H9 (cell line): ENCODE measurements around the gene CADPS. TPM values are rescaled to one million over a fixed set of nuclear protein-coding genes. Genes with fewer than 3 reads are reported as not detected.

ENCODE experiments used
- DNase-seq: peaks from one replicate; pipeline ENCODE4 v3.0.0-alpha.2; 2017
- H2AFZ ChIP-seq: one replicate; pipeline ENCODE4 v1.6.1; 2013; ENCODE audit warnings: mild to moderate bottlenecking, low read length, control low read depth, moderate library complexity
- H2AK5ac ChIP-seq: 2 replicates; pipeline ENCODE4 v1.6.1; 2013; ENCODE audit warnings: low read length, control low read depth, mixed read lengths; ENCODE audit not compliant: insufficient read length
- H2BK120ac ChIP-seq: one replicate; pipeline ENCODE4 v1.6.1; 2013; ENCODE audit warnings: low read depth, mild to moderate bottlenecking, low read length, control low read depth, inconsistent platforms; ENCODE audit not compliant: poor library complexity, severe bottlenecking
- H2BK12ac ChIP-seq: 2 replicates; pipeline ENCODE4 v1.6.1; 2013; ENCODE audit warnings: low read length, control low read depth, mixed read lengths, low read depth; ENCODE audit not compliant: insufficient read length
- H2BK15ac ChIP-seq: 2 replicates; pipeline ENCODE4 v1.6.1; 2013; ENCODE audit warnings: low read depth, low read length, control low read depth
- H2BK20ac ChIP-seq: one replicate; pipeline ENCODE4 v1.6.1; 2013; ENCODE audit warnings: low read depth, mild to moderate bottlenecking, low read length, control low read depth, inconsistent platforms; ENCODE audit not compliant: poor library complexity, severe bottlenecking
- H2BK5ac ChIP-seq: 2 replicates; pipeline ENCODE4 v1.6.1; 2013; ENCODE audit warnings: low read length, control low read depth, mixed read lengths; ENCODE audit not compliant: insufficient read length
- H3K14ac ChIP-seq: 2 replicates; pipeline ENCODE4 v1.6.1; 2013; ENCODE audit warnings: low read length, control low read depth; ENCODE audit not compliant: insufficient read depth
- H3K18ac ChIP-seq: 2 replicates; pipeline ENCODE4 v1.6.1; 2013; ENCODE audit warnings: low read depth, mild to moderate bottlenecking, mixed read lengths, low read length, control low read depth; ENCODE audit not compliant: insufficient read length
- H3K23ac ChIP-seq: 2 replicates; pipeline ENCODE4 v1.6.1; 2013; ENCODE audit warnings: low read length, control low read depth, mixed read lengths, low read depth; ENCODE audit not compliant: insufficient read length
- H3K23me2 ChIP-seq: 2 replicates; pipeline ENCODE4 v1.6.1; 2013; ENCODE audit warnings: low read depth, mild to moderate bottlenecking, mixed read lengths, low read length, control low read depth; ENCODE audit not compliant: insufficient read length, poor library complexity, severe bottlenecking
- H3K27ac ChIP-seq: 2 replicates; pipeline ENCODE4 v1.5.1; 2013; ENCODE audit warnings: low read length, control low read depth, mixed read lengths, low read depth; ENCODE audit not compliant: insufficient read length
- H3K27me3 ChIP-seq: 2 replicates; pipeline ENCODE4 v1.6.1; 2013; ENCODE audit warnings: low read length, control low read depth, inconsistent platforms; ENCODE audit not compliant: insufficient read depth
- H3K4ac ChIP-seq: 2 replicates; pipeline ENCODE4 v1.6.1; 2013; ENCODE audit warnings: low read depth, mild to moderate bottlenecking, control low read depth, inconsistent platforms, low read length, moderate library complexity
- H3K4me1 ChIP-seq: 2 replicates; pipeline ENCODE4 v1.6.1; 2013; ENCODE audit warnings: low read length, control low read depth, inconsistent platforms; ENCODE audit not compliant: insufficient read depth
- H3K4me2 ChIP-seq: 2 replicates; pipeline ENCODE4 v1.6.1; 2013; ENCODE audit warnings: low read length, control low read depth, mixed read lengths; ENCODE audit not compliant: insufficient read length, insufficient read depth
- H3K56ac ChIP-seq: 2 replicates; pipeline ENCODE4 v1.6.1; 2013; ENCODE audit warnings: low read depth, mild to moderate bottlenecking, mixed read lengths, low read length, control low read depth; ENCODE audit not compliant: insufficient read length
- H3K79me1 ChIP-seq: 2 replicates; pipeline ENCODE4 v1.6.1; 2013; ENCODE audit warnings: low read depth, mild to moderate bottlenecking, moderate library complexity, low read length, control low read depth, inconsistent platforms; ENCODE audit not compliant: insufficient read depth, poor library complexity, severe bottlenecking
- H3K79me2 ChIP-seq: 2 replicates; pipeline ENCODE4 v1.6.1; 2013; ENCODE audit warnings: low read length, control low read depth, inconsistent platforms; ENCODE audit not compliant: insufficient read depth
- H3K9ac ChIP-seq: 2 replicates; pipeline ENCODE4 v1.6.1; 2013; ENCODE audit warnings: low read length, control low read depth, mixed read lengths; ENCODE audit not compliant: insufficient read length; ENCODE audit errors: extremely low read depth
- H3K9me3 ChIP-seq: one replicate; pipeline ENCODE4 v1.6.1; 2013; ENCODE audit warnings: low read depth, low read length, inconsistent platforms; ENCODE audit not compliant: control insufficient read depth
- H3T11ph ChIP-seq: one replicate; pipeline ENCODE4 v1.6.1; 2013; ENCODE audit warnings: mild to moderate bottlenecking, low read length, control low read depth, inconsistent platforms
- H4K20me1 ChIP-seq: one replicate; pipeline ENCODE4 v1.6.1; 2013; ENCODE audit not compliant: control insufficient read depth, insufficient read length, insufficient read depth
- H4K5ac ChIP-seq: 2 replicates; pipeline ENCODE4 v1.6.1; 2013; ENCODE audit warnings: low read depth, mild to moderate bottlenecking, mixed read lengths, low read length, control low read depth; ENCODE audit not compliant: insufficient read length
- H4K8ac ChIP-seq: replicated peaks from 2 replicates; pipeline ENCODE4 v1.6.1; 2013; ENCODE audit warnings: low read length, control low read depth, mixed read lengths, low read depth; ENCODE audit not compliant: insufficient read length
- H4K91ac ChIP-seq: 2 replicates; pipeline ENCODE4 v1.6.1; 2013; ENCODE audit warnings: low read depth, mild to moderate bottlenecking, moderate library complexity, mixed read lengths, low read length, control low read depth; ENCODE audit not compliant: insufficient read length
- H3K27ac Mint-ChIP-seq, 3 experiments: 2 replicates in 2 of 3; 3 replicates in 1 of 3; pipeline ENCODE4 v1.8.0; 2020 to 2021; ENCODE audit warnings: mixed read lengths in 3 of 3, mild to moderate bottlenecking in 1 of 3, moderate library complexity in 1 of 3
- H3K27me3 Mint-ChIP-seq: 2 replicates; pipeline ENCODE4 v1.8.0; 2021; ENCODE audit warnings: low read depth, mild to moderate bottlenecking, moderate library complexity, mixed read lengths
- H3K36me3 Mint-ChIP-seq, 3 experiments: 2 replicates in 2 of 3; 3 replicates in 1 of 3; pipeline ENCODE4 v1.8.0; 2020 to 2021; ENCODE audit warnings: low read depth in 3 of 3, mixed read lengths in 3 of 3; ENCODE audit not compliant: insufficient read depth in 1 of 3
- H3K4me1 Mint-ChIP-seq, 2 experiments: 2 replicates each; pipeline ENCODE4 v1.8.0; 2020; ENCODE audit warnings: mixed read lengths in 2 of 2
- H3K4me3 Mint-ChIP-seq, 2 experiments: 2 replicates in 1 of 2; 3 replicates in 1 of 2; pipeline ENCODE4 v1.8.0; 2020 to 2021; ENCODE audit warnings: mild to moderate bottlenecking in 2 of 2, mixed read lengths in 2 of 2, moderate library complexity in 1 of 2
- H3K9me3 Mint-ChIP-seq, 2 experiments: 2 replicates in 1 of 2; 3 replicates in 1 of 2; pipeline ENCODE4 v1.8.0; 2020; ENCODE audit warnings: mild to moderate bottlenecking in 2 of 2, mixed read lengths in 2 of 2, moderate library complexity in 1 of 2
- CTCF ChIP-seq: fragments of 200-600 bp; sonication (generic); conservative IDR thresholded peaks from 3 replicates; pipeline ENCODE4 v1.8.0; 2021; ENCODE audit warnings: antibody characterized with exemption, mild to moderate bottlenecking
- WGBS: extraction: QIAGEN DNeasy Blood & Tissue Kit; methylation state at CpG from one replicate; pipeline ENCODE4 v1.1.7; 2013; ENCODE audit warnings: missing lambda C conversion rate, low lambda C conversion rate, mixed read lengths; ENCODE audit not compliant: insufficient read length; ENCODE audit errors: extremely low coverage; 5-methylcytosine and 5-hydroxymethylcytosine counted together
- total RNA-seq: library from RNA; stranded (reverse); gene quantifications from 2 replicates; pipeline ENCODE4 v1.2.1, GENCODE V29; 2021

CADPS gene
- total RNA-seq, 1 experiment from 2014 or later: 6.6 TPM

GRCh38 chr3:62529230-62529629, 346.0 kb downstream of the CADPS start:
- Histone ChIP-seq H3K9ac (no peak overlapping the region), H3K27me3 (no peaks in the 10 kb centered on the region), H3K4me1 (peaks cover 4% of the 10 kb centered on the region; the same call in 1 of the 2 replicates), H3T11ph (no peak overlapping the region), H2AK5ac (no peak overlapping the region), H4K5ac (no peak overlapping the region), H3K23ac (no peak overlapping the region), H2BK5ac (no peak overlapping the region), H2BK20ac (no peak overlapping the region), H2BK15ac (no peak overlapping the region), H4K20me1 (no peaks in the 10 kb centered on the region), H3K79me2 (no peaks in the 10 kb centered on the region), H4K8ac (no peak overlapping the region), H3K18ac (no peak overlapping the region), H2AFZ (no peak overlapping the region), H3K14ac (no peak overlapping the region), H2BK12ac (no peak overlapping the region), H3K23me2 (no peaks in the 10 kb centered on the region), H3K4me2 (no peak overlapping the region), H4K91ac (no peak overlapping the region), H3K79me1 (no peaks in the 10 kb centered on the region), H3K27ac (no peak overlapping the region), H2BK120ac (no peak overlapping the region), H3K56ac (no peak overlapping the region), H3K9me3 (no peaks in the 10 kb centered on the region), H3K4ac (no peak overlapping the region)
- Mint-ChIP-seq H3K27ac (no peak overlapping the region), H3K27me3 (no peaks in the 10 kb centered on the region), H3K9me3 (no peaks in the 10 kb centered on the region), H3K4me1 (peaks cover 14 to 17% of the 10 kb centered on the region in 2 experiments), H3K36me3 (no peaks in the 10 kb centered on the region), H3K4me3 (no peak overlapping the region)
- no CpG with 5 or more reads among the region's 4 CpGs for WGBS
- TF ChIP-seq CTCF: no peak
- DNase-seq: peak; percentile 70
